Measurements from ENCODE around the gene NDUFC2.

The NDUFC2 gene

DNA sequence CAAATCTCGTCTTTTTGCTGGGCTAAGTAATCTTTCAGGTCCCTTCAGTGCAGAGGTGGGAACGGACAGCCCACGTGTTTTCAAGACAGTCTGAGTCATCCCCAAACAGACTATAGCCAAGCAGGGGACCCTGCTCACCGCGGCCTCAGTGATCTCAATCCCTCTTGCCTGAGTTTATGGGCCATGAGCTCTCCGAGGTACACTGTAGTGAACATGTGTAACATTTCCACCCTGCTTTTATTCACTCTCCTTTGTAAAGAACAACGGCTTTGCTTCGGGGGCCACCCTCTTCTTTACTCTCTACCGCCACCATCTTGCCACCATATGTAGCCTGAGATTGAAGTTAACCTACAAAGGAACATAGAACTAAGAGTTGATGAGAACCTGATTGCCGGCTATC lies 45.0 kb downstream of the NDUFC2 start:
- TF ChIP-seq, protein P1, sequence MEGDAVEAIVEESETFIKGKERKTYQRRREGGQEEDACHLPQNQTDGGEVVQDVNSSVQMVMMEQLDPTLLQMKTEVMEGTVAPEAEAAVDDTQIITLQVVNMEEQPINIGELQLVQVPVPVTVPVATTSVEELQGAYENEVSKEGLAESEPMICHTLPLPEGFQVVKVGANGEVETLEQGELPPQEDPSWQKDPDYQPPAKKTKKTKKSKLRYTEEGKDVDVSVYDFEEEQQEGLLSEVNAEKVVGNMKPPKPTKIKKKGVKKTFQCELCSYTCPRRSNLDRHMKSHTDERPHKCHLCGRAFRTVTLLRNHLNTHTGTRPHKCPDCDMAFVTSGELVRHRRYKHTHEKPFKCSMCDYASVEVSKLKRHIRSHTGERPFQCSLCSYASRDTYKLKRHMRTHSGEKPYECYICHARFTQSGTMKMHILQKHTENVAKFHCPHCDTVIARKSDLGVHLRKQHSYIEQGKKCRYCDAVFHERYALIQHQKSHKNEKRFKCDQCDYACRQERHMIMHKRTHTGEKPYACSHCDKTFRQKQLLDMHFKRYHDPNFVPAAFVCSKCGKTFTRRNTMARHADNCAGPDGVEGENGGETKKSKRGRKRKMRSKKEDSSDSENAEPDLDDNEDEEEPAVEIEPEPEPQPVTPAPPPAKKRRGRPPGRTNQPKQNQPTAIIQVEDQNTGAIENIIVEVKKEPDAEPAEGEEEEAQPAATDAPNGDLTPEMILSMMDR (IDR thresholded peaks at IDR 0.05) = no peak

- TF ChIP-seq, protein P1 (IDR thresholded peaks at IDR 0.05) = no peak
Observed at GRCh38 chr11:78033040-78033439, 46.6 kb downstream of the NDUFC2 start.

GRCh38 chr11:78032090-78032489 lies 47.6 kb downstream of the NDUFC2 start:
- TF ChIP-seq, protein P1 (IDR thresholded peaks at IDR 0.05) = no peak

GRCh38 chr11:78031629-78032028 lies 48.0 kb downstream of the NDUFC2 start:
- TF ChIP-seq, protein P1 (IDR thresholded peaks at IDR 0.05) = no peak

DNA sequence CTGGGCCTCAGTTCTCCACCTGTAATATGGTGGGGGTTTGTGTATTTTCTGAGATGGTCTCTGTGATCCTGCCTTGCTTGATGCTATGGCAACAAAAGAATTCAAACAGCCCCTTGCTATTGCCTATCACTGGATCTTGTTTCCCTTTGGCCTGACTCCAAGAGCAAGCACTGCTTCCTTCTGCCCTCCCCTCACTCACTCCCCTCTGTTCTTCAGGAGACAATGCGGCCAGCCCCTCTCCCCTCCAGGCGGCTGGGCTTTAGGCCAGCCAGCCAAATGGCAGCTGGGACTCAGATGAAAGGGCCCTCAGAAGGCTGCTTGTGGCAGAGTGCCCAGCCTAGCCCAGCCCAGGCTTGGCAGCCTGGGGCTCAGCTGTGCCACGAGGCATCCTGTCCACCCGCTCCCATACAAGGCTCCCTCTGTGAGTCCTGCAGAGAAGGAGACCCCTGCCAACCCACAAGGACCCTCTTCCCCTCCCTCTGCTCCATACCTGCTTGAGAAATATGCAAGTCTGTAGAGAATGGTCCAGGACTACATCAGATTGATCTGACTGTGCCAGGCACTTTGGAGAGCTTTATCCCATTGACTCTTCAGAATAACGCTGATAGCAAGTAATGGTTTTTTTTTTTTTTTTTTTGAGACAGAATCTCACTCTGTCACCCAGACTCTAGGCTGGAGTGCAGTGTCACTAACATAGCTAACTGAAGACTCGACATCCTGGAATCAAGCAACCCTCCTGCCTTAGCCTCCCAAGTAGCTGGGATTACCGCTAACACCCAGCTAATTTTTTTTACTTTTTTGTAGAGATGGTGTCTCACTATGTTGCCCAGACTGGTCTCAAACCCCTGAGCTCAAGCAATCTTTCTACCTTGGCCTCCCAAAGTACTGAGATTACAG lies 49.0 kb downstream of the NDUFC2 start:
- TF ChIP-seq, protein P1 (IDR thresholded peaks at IDR 0.05) = no peak

GRCh38 chr11:78027759-78028158 lies 51.9 kb downstream of the NDUFC2 start:
- TF ChIP-seq, protein P1 (IDR thresholded peaks at IDR 0.05) = no peak

GRCh38 chr11:78025378-78025777 lies 54.3 kb downstream of the NDUFC2 start:
- TF ChIP-seq, protein P1 (IDR thresholded peaks at IDR 0.05) = no peak

Data from LNCAP (cell line).